Right forelimb (tissue), 1 donor: ENCODE measurements around the gene KRTAP5-3.
A peak's percentile ranks its signal among the peaks of the same experiment; 100 is the strongest.

Source experiments
- DNase-seq: peaks from one replicate; pipeline ENCODE4 v3.0.0-alpha.2; 2018

KRTAP5-3 gene

DNA sequence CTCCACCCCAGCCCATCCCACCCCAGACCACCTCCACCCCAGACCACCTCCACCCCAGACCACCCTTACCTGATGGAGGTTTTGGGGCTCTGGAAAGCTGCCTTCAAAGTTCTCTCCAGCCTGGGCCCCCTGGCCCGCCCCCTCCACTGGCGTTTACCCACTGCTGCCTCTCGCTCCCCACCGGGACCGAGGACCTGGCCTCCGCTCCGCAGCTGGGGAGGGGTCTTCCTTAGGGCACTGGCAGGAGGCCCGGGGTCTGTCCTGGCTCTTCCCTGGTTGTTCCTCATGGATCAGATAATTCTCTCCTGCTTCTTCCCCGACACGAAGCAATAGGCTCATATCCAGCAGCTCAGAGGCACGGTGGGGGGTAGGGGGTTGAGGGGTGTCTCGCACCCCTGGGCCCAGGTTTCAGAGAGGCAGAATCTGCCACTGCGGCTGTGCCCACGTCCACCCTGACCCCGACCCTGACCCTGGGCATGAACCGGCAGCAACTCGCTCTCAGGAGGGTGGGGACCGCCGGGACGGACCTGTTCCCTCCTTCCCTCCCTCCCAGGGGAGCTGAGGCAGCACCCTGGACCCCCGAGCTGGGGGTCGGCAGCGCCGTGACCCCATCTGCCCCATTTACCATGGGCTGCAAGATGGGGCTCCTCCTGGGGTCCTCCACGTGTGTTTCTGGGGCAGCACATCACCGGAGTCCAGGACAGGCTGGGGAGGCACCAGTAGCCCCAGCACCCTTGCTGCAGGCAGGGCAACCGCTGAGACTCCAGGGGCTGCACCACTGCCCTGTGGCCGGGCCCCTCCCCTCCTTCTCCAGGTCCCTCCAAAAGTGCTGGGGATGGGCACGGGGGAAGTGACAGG, 34.3 kb upstream of the KRTAP5-3 start:
- no peak for DNase-seq

- DNase-seq = no peak
Observed at GRCh38 chr11:1641096-1641495, 32.8 kb upstream of the KRTAP5-3 start.

GRCh38 chr11:1640076-1640946, 32.0 kb upstream of the KRTAP5-3 start:
- no peak for DNase-seq

GRCh38 chr11:1639666-1640065, 31.4 kb upstream of the KRTAP5-3 start:
- DNase-seq = no peak

- no peak for DNase-seq
Observed at GRCh38 chr11:1639102-1639620, 30.9 kb upstream of the KRTAP5-3 start.

DNA sequence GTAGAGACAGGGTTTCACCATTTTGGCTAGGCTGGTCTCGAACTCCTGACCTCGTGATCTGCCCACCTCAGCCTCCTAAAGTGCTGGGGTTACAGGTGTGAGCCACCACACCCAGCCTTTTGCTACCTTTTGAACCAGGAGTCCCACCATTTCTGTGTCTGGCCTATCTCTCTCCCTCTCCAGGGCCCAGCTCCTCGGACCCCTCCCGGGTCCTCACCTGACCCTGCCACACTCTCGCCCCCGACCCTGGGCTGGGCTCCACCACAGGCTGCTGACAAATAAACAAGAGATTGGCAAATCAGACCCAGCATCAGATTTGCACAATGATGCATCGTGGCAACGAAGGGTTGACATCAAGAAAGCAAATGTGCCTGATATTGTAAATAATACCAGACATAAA, 30.1 kb upstream of the KRTAP5-3 start:
- no peak for DNase-seq

DNA sequence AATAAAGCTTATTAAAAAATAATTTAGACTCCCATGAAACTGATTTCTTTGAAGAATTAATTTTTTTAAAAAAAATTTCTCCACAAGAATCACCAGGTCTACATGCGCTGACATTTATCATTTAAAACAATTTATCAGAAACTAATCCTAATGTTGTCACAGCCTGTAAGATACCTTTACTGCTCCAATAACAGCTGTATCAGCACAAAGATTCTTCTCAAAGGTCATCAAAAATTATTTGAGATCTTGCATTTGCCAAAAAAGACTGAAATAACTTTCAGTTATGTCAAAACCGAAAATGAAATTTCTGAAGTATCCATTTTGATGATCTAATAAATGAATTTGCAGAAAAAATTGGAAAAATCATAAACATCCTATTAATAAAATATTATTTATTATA, 29.4 kb upstream of the KRTAP5-3 start:
- no peak for DNase-seq

- DNase-seq = no peak
Observed at GRCh38 chr11:1636291-1636950, 28.2 kb upstream of the KRTAP5-3 start.

GRCh38 chr11:1633864-1634263, 25.6 kb upstream of the KRTAP5-3 start:
- no peak for DNase-seq

DNA sequence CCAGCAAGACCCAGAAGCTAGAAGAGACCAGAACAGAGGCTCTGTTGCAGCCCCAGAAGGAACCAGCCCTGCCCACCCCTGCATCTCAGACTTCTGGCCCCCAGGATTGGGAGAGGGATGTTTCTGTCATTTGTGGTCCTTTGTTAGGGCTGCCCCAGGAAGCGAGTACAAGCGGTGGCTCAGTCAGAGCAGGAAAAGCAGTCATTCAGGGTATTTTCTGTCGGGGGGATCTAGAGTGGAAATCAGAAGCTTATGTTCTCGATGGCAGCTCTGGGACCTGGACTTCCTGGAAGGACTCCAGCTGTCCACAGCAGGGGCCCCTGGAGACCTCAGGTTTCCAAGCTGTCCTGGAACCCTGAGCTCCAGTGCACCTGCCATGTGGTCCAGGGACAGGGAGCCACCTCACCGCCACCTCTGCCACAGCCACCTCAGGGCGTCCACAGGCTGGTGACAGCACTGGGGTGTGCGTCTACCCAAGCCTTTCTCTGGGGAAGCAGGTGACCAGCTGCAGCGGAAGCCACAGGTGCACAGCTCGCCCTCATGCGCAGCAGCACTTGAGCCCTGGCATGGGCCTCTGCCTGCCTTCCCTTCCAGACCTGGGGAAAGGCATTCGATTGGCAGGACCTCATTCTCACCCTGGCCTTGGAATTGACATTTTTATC, 23.9 kb upstream of the KRTAP5-3 start:
- DNase-seq = no peak

DNA sequence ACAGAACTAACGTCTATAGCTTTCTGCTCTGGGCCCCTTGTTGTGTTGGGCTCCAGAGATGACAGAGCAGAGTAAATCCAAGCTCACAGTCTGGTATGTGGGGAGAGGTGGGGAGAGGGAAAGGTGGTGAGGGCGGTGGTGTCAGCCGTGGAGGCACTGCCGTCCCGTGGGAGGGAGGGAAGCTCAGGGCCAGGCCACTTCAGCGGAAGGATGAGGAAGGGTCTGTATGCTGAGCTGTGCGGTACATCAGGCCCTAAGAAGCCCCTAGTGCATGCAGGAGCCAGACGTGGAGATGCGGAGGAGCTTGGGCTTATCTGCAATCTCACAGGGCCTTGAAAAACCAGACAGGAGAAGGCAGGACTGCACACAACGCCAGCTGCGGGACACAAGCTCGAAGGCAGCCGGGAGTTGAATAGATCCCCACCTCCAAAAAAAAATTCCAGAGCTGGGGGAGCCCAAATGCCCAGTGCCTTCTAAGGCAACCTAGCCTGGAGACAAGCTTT, 22.9 kb upstream of the KRTAP5-3 start:
- DNase-seq = no peak

- DNase-seq = no peak
Observed at GRCh38 chr11:1630271-1630670, 22.0 kb upstream of the KRTAP5-3 start.

DNA sequence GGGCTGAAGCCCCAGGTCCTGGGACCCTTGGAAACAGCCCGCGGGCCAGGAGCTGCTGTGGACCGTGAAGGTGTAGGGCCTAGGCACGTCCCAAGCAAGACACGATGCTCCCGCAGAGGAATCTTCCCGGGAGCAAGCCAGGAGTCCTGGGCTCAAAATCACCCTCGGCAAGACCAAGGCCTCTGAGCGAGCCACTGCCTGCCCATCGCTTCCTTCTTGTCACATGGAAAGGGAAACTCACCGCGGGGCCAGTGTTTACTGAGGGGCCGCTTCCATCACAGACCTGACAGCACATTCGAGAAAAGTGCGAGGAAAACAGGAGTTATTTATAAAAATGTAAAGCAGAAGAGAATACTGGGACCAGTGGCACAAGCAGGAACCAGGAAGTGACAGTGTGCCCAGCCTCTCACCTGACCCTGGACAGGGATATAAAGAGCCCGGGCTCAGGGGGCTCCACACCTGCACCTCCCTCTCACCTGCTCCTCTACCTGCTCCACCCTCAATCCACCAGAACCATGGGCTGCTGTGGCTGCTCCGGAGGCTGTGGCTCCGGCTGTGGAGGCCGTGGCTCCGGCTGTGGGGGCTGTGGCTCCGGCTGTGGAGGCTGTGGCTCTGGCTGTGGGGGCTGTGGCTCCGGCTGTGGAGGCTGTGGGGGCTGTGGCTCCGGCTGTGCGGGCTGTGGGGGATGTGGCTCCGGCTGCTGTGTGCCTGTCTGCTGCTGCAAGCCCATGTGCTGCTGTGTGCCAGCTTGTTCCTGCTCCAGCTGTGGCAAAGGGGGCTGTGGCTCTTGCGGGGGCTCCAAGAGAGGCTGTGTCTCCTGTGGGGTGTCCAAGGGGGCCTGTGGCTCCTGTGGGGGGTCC, 21.3 kb upstream of the KRTAP5-3 start, which contains the start of gene KRTAP5-5:
Gene KRTAP5-5 (plus strand): TSS at position 450 of the 860 bp plus-strand sequence. CDS start 66 bp downstream, at position 516.
- DNase-seq = no peak

GRCh38 chr11:1628506-1629325, 20.5 kb upstream of the KRTAP5-3 start:
- peak; percentile 59 for DNase-seq

DNA sequence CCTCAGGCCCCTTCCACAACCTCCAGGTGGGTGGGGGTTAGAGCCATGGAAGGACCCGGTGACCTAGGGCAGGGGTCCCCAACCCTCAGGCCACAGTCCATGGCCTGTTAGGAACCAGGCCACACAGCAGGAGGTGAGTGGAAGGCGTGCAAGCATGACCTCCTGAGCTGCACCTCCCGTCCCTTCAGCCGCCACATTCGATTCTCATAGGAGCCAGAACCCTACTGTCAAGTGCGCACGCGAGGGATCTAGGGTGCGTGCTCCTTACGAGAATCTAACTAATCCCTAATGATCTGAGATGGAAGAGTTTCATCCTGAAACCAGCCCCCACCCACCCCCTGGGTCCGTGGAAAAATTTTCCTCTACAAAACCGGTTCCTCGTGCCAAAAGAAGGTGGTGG, 17.3 kb upstream of the KRTAP5-3 start:
- no peak for DNase-seq

GRCh38 chr11:1624621-1625020, 16.4 kb upstream of the KRTAP5-3 start:
- no peak for DNase-seq

DNA sequence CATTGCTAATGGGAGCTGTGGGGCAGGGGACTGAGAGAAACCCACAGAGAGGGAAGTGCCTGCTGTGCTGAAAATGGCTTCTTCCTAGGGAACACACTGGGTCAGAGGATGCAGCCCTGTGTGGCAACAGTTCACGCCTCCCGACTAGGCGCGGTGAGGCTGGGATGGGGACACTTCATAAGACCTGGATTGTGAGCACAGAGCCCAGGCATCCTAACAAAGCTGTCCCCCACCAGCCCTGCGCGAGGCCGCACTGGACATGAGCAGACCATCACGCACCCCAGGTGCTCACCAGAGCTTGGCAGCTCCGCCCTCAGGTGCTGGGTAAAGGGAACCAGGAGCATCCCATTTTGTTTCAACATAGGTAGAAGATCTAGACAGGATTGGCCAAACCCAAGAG, 15.5 kb upstream of the KRTAP5-3 start:
- DNase-seq = no peak

GRCh38 chr11:1622086-1622485, 13.8 kb upstream of the KRTAP5-3 start, which contains the start of gene KRTAP5-4:
Gene KRTAP5-4, minus strand, starts transcription at chr11:1622138. Its CDS starts 45 bp downstream, at chr11:1622093.
- DNase-seq = no peak

DNA sequence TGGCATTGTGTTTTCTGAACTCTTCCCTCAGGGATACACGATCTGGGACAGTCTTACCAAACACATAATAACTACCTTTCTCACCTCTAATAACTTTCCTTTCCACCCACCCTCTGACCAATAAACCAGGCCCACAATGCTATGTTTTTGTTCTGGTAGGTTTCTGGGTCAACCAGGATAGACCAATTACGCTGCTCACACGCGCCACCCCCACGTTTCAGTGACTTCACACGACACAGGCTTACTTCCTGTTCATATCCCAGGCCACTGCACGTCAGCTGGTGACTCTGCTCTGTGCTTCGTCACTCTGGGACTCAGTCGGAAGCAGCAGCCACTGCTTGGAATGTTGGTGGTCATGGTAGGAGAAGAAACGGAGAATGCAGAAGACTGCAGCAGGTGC, 11.2 kb upstream of the KRTAP5-3 start:
- DNase-seq = no peak

DNA sequence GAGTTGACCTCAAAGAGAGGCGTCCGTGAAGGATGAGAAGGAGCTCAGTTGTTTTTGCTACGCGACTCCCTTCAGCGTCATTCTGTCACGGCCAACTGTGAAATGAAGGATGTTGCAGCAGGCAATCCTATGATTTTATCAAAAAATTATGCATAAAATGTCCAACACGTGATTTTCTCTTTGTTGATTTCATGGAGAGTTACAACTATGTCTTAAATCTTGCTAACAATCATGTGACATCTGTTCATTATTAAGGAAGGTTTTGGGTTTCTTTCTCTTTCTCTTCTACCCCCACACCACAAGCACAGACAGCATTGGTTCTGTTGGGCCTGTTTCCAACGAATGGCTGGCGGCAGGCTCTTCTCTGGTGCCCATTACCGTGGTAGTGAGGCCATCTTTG, 10.0 kb upstream of the KRTAP5-3 start:
- no peak for DNase-seq
